ENCODE data around the gene PRKAR2B.

GRCh38 chr7:107179326-107180164 is 135.0 kb downstream of the PRKAR2B start:
- no peak for TF ChIP-seq POLR2A (IDR thresholded peaks at IDR 0.05)
- TF ChIP-seq CTCF (IDR thresholded peaks at IDR 0.05 in 8 of 11, conservative IDR thresholded peaks at IDR 0.05 in 3 of 11): no peak
- no peak for TF ChIP-seq POLR2AphosphoS5 (IDR thresholded peaks at IDR 0.05)

Data from spleen (tissue), 7 donors.